Central memory CD8-positive, alpha-beta T cell (primary cell): ENCODE results near the gene LMTK2.

Experiments used
- ATAC-seq: fragments of 150-1000 bp; cut with Tn5 transposase; replicated peaks from 2 replicates; pipeline ENCODE4 v1.10.0; 2022; ENCODE audit warnings: mild to moderate bottlenecking, moderate FRiP score, moderate number of reproducible peaks; ENCODE audit not compliant: poor library complexity, severe bottlenecking; ENCODE audit errors: extremely low read depth
- DNase-seq, 2 donors: peaks; one replicate each; pipeline ENCODE4 v3.0.0; 2021; ENCODE audit warnings: low spot score in 2 of 2
- H3K27ac Mint-ChIP-seq: one replicate; pipeline ENCODE4 v1.8.0; 2022; ENCODE audit warnings: low read depth, mild to moderate bottlenecking, moderate library complexity, mixed read lengths
- H3K27me3 Mint-ChIP-seq: one replicate; pipeline ENCODE4 v1.8.0; 2022; ENCODE audit warnings: mixed read lengths
- H3K36me3 Mint-ChIP-seq: one replicate; pipeline ENCODE4 v1.8.0; 2022; ENCODE audit warnings: mild to moderate bottlenecking, moderate library complexity, mixed read lengths; ENCODE audit not compliant: insufficient read depth
- H3K4me1 Mint-ChIP-seq: one replicate; pipeline ENCODE4 v1.8.0; 2022; ENCODE audit warnings: mixed read lengths
- H3K4me3 Mint-ChIP-seq: one replicate; pipeline ENCODE4 v1.8.0; 2022; ENCODE audit warnings: mild to moderate bottlenecking, moderate library complexity, mixed read lengths
- H3K9me3 Mint-ChIP-seq: one replicate; pipeline ENCODE4 v1.8.0; 2022; ENCODE audit warnings: mixed read lengths

Gene LMTK2

DNA sequence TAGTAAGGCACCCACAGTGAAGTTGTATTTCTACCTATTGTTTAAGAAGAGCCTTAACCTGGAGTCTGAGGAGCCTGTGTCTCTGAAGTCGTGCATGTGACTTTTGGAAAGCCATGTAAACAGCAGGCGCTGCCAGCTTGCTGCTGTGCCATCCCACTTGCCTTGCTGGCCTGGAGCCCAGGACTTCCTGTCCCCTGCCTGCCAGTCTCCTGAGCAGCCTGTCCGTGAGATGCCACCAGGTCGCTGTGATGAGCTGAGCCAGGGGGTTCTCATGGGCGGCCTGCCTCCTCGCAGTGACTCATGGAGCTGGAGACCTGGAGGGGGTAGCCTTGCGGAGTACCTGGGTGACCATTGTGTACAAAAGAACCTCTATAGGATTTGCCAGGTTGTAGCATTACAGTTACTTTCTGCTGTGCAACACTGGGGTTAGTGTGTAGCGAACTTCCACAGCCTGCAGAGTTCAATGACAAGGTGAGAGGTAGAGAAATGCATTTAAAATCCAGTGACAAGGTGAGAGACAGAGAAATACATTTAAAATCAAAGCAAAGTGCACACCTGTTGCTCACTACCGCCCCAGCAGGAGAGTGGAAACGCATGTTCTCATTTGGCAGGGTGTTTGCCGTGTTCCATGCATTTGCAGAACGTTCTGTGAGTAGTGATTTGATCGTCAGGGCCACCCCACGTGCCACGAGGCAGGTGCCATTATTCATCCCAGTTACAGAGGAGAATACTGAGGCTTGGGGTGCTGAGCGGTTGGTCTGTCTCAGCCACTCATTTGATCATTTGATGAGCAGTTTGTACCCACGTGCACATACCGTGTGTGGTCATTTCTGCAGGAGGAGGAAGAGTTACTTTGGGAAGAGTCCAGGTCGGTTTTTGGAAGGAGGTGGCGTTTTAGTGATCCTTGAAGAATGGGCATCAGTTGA is 67.9 kb downstream of the LMTK2 start:
- peaks cover 21% of the 10 kb centered on the region for H3K36me3 Mint-ChIP-seq
- no peaks in the 10 kb centered on the region for H3K27me3 Mint-ChIP-seq
- H3K9me3 Mint-ChIP-seq: no peaks in the 10 kb centered on the region
- DNase-seq: no peak
- no peak overlapping the region for H3K27ac Mint-ChIP-seq
- no peak for ATAC-seq
- no peaks in the 10 kb centered on the region for H3K4me1 Mint-ChIP-seq
- H3K4me3 Mint-ChIP-seq: no peak overlapping the region

DNA sequence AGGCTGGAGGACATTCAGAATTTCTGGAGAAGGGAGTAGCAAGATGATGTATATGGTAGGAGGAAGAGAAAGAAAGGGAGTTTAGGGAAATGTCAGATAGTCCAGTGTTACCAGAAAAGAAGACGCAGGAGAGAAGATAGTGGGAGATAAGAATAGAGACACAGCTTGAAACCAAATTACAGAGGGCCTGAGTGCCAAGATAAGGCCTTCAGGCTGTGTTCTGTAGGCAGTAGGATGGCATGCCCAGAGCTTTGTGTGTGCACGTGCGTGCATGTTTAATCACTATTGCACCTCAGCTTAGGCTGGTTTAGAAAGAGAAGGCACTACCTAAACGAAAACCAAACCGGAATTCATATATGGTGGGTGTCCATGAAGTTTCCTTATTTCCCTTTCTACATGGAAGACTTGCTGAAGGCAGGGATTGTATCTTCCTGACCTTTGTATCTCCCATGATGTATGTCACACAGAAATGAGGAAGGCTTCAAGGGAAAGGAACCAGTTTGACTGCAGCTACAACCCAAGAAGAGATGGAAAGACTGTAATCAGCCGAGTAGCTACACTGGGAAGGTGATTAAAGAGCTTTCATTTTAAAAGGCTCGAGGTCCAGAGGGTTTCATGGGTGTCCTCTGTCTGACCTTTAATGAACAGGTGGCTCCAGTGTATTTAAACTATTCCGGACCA is 68.7 kb downstream of the LMTK2 start:
- Mint-ChIP-seq H3K27me3 (no peaks in the 10 kb centered on the region), H3K4me1 (no peaks in the 10 kb centered on the region), H3K36me3 (peaks cover 21% of the 10 kb centered on the region), H3K9me3 (no peaks in the 10 kb centered on the region), H3K27ac (no peak overlapping the region), H3K4me3 (no peak overlapping the region)
- ATAC-seq (no peak), DNase-seq (no peak)

DNA sequence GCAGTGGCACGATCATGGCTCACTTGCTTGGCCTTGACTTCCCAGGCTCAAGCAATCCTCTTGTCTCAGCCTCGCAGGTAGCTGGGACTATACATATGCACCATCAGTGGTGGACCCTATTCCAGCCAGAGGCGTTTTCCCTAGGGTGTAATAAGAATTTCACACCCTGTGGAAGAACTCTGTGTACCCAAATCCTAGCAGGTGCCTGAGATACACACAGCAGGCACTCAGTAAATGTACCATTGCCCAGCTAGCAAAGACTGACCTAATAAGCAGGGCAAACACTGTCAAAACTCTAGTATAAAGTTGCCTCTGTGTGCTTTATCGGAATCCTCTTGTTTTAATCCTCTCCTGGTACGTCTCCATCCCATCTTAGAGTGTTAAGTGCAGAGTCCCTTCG is 70.9 kb downstream of the LMTK2 start:
- Mint-ChIP-seq H3K36me3 (peaks cover 10% of the 10 kb centered on the region), H3K9me3 (no peaks in the 10 kb centered on the region), H3K4me3 (no peak overlapping the region), H3K27ac (no peak overlapping the region), H3K27me3 (no peaks in the 10 kb centered on the region), H3K4me1 (no peaks in the 10 kb centered on the region)
- DNase-seq: no peak
- no peak for ATAC-seq

- no peak overlapping the region for H3K27ac Mint-ChIP-seq
These were observed 71.7 kb downstream of the LMTK2 start for GRCh38 chr7:98178321-98178720.

GRCh38 chr7:98178762-98179490 is 72.3 kb downstream of the LMTK2 start:
- H3K27me3 Mint-ChIP-seq: no peaks in the 10 kb centered on the region
- no peaks in the 10 kb centered on the region for H3K9me3 Mint-ChIP-seq
- ATAC-seq (no peak), DNase-seq (no peak)
- H3K36me3 Mint-ChIP-seq: peaks cover 4% of the 10 kb centered on the region
- no peaks in the 10 kb centered on the region for H3K4me1 Mint-ChIP-seq
- no peak overlapping the region for H3K27ac Mint-ChIP-seq
- H3K4me3 Mint-ChIP-seq: no peak overlapping the region

More at GRCh38 chr7:98178321-98178720, 71.7 kb downstream of the LMTK2 start:
- no peaks in the 10 kb centered on the region for H3K4me1 Mint-ChIP-seq
- ATAC-seq: no peak
- H3K9me3 Mint-ChIP-seq: no peaks in the 10 kb centered on the region
- no peaks in the 10 kb centered on the region for H3K27me3 Mint-ChIP-seq
- peaks cover 6% of the 10 kb centered on the region for H3K36me3 Mint-ChIP-seq
- no peak for DNase-seq
- no peak overlapping the region for H3K4me3 Mint-ChIP-seq

GRCh38 chr7:98180751-98181150 is 74.1 kb downstream of the LMTK2 start:
- DNase-seq (no peak), ATAC-seq (no peak)
- peaks cover 4% of the 10 kb centered on the region for H3K36me3 Mint-ChIP-seq
- no peak overlapping the region for H3K4me3 Mint-ChIP-seq
- no peaks in the 10 kb centered on the region for H3K9me3 Mint-ChIP-seq
- no peaks in the 10 kb centered on the region for H3K4me1 Mint-ChIP-seq
- H3K27ac Mint-ChIP-seq: peak overlapping the region; percentile 84
- H3K27me3 Mint-ChIP-seq: no peaks in the 10 kb centered on the region

DNA sequence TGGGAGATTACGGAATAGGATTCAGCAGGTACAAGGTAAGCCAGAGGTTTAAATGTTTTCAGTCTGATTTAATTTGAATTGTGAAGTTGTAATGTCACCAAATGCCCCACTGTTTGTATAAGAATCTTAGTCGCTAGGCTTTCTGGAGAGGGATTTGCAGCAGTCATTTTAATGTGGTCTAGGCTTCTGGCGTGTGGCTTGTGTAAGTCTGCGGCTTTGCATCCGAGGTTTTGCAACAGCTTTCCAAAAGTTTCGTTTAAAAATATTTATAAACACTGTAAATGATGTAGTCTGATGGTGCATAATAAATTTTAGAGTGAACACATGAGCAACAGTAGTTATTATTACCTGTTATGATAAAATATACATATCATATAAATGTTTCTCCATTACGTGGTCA is 78.4 kb downstream of the LMTK2 start:
- H3K4me1 Mint-ChIP-seq: no peaks in the 10 kb centered on the region
- peaks cover 14% of the 10 kb centered on the region for H3K36me3 Mint-ChIP-seq
- no peak for DNase-seq
- ATAC-seq: no peak
- no peaks in the 10 kb centered on the region for H3K27me3 Mint-ChIP-seq
- no peak overlapping the region for H3K4me3 Mint-ChIP-seq
- no peaks in the 10 kb centered on the region for H3K9me3 Mint-ChIP-seq
- no peak overlapping the region for H3K27ac Mint-ChIP-seq

DNA sequence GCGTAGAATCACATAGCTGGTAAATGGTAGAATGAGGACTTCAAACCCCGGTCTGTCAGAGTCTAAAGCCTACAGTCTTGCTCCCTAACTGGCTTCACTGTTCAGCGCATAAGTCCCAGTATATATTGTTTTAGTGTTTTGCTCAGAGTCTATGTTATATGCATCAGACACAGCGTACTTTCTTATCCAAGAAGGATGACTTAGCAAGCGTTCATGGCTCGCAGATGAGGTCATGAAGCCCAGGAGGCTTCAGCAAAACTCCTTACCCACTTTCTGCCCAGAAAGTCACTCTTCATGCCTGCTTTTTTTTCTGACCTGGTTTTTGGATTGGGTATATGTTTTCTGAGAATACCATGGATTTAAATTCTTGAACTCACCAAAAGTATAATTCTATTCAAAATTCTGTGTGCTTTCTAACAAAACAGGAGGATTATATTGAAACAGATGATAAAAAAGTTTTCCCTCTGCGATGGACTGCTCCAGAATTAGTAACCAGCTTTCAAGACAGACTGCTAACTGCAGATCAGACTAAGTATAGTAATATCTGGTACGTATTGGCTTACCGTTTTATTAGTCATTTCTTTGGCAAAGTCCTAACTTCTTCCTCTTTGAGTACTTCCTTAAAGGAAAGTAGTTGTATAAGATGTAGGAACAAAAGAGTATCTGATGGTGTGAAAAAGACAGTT is 79.9 kb downstream of the LMTK2 start:
- Mint-ChIP-seq H3K9me3 (no peaks in the 10 kb centered on the region), H3K27me3 (no peaks in the 10 kb centered on the region), H3K4me3 (no peak overlapping the region), H3K4me1 (no peaks in the 10 kb centered on the region), H3K27ac (no peak overlapping the region), H3K36me3 (peaks cover 17% of the 10 kb centered on the region)
- DNase-seq (no peak), ATAC-seq (no peak)

DNA sequence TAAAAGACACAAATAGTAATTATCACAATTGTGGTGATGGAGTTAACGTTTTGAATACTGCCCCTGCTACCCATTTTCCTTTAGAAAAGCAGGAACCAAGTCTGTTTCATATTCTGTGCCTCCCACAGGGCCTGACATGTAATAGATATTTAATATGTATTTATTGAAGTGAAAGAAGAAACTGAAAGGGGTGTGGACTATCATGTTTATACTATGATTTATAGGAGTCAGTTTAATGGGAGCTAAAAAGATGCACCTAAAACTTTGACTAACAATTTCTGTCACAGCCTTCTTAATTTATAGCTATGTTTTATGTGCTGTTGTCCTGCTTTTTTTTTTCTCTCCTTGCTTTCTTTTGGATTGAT is 80.5 kb downstream of the LMTK2 start:
- Mint-ChIP-seq H3K36me3 (peaks cover 21% of the 10 kb centered on the region), H3K4me3 (no peak overlapping the region), H3K9me3 (no peaks in the 10 kb centered on the region), H3K27ac (no peak overlapping the region), H3K27me3 (no peaks in the 10 kb centered on the region), H3K4me1 (no peaks in the 10 kb centered on the region)
- ATAC-seq (no peak), DNase-seq (no peak)

- Mint-ChIP-seq H3K9me3 (no peaks in the 10 kb centered on the region), H3K4me3 (no peak overlapping the region), H3K27me3 (no peaks in the 10 kb centered on the region), H3K4me1 (no peaks in the 10 kb centered on the region), H3K36me3 (peaks cover 37% of the 10 kb centered on the region), H3K27ac (no peak overlapping the region)
- no peak for ATAC-seq
- no peak for DNase-seq
These were observed 82.9 kb downstream of the LMTK2 start for GRCh38 chr7:98189559-98189958.

DNA sequence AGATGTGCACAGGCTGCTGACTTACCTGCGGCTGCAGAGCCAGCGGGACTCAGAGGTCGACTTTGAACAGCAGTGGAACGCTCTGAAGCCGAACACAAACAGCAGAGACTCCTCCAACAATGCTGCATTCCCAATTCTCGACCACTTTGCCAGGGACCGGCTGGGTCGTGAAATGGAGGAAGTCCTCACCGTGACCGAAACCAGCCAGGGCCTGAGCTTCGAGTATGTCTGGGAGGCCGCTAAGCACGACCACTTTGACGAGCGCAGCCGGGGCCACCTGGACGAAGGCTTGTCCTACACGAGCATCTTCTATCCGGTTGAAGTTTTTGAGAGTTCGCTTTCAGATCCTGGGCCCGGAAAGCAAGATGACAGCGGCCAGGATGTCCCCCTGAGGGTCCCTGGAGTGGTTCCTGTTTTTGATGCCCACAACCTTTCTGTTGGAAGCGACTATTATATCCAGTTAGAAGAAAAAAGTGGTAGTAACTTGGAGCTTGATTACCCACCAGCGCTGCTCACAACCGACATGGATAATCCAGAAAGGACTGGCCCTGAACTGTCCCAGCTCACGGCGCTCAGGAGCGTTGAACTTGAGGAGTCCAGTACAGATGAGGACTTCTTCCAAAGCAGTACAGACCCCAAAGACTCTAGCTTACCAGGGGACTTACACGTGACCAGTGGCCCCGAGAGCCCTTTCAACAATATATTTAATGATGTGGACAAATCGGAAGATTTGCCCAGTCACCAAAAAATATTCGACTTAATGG is 85.2 kb downstream of the LMTK2 start:
- H3K36me3 Mint-ChIP-seq: peaks cover 39% of the 10 kb centered on the region
- H3K27me3 Mint-ChIP-seq: no peaks in the 10 kb centered on the region
- no peak overlapping the region for H3K4me3 Mint-ChIP-seq
- ATAC-seq: no peak
- H3K4me1 Mint-ChIP-seq: no peaks in the 10 kb centered on the region
- no peak for DNase-seq
- no peak overlapping the region for H3K27ac Mint-ChIP-seq
- no peaks in the 10 kb centered on the region for H3K9me3 Mint-ChIP-seq
